ENCODE measurements around the gene HIPK2. TPM values are rescaled to one million over a fixed set of nuclear protein-coding genes. Genes with fewer than 3 reads are reported as not detected.
"Not testable (repeated sequence)": the region's sequence is repeated elsewhere in the genome, so short reads cannot be mapped to it uniquely, and the experiment has no call there.

The HIPK2 gene
- polyA plus RNA-seq, 2 of the 4 experiments (the other 2 are of a cell fraction), result 11.3 to 12.1 TPM

- FAIRE-seq, result no peak
- CTCF ChIA-PET, result interaction anchor here (0.6 to 7.8 kb wide), 12 partner anchors 10 to 385 kb away, joined by 3 to 167 read pairs (median 19); no protein-coding TSS in a partner anchor
Measured at GRCh38 chr7:139617074-139617473, 160.7 kb downstream of the HIPK2 start.

GRCh38 chr7:139614886-139615285, 162.9 kb downstream of the HIPK2 start:
- no peak for FAIRE-seq
- TF ChIP-seq KDM1A (IDR thresholded peaks at IDR 0.05; ENCODE audit: low read depth), result no peak
- no peak for TF ChIP-seq ZC3H11A (IDR thresholded peaks at IDR 0.05)
- no peak for TF ChIP-seq MAZ (IDR thresholded peaks at IDR 0.05; ENCODE audit: borderline replicate concordance, low read depth, low read length)
- no peak for TF ChIP-seq BHLHE40 (IDR thresholded peaks at IDR 0.05; ENCODE audit: low read depth, low read length)
- TF ChIP-seq E2F6 (IDR thresholded peaks at IDR 0.05; ENCODE audit: borderline replicate concordance, low read depth), result no peak
- no peak for TF ChIP-seq ESRRA (IDR thresholded peaks at IDR 0.05; ENCODE audit: borderline replicate concordance, low read length)
- Histone ChIP-seq H3K27ac (no peak overlapping the region), H3K4me3 (no peak overlapping the region), H3K4me2 (no peak overlapping the region), H3K4me1 (peaks cover 7% of the 10 kb centered on the region; the same call in 1 of the 3 replicates), H3K9me3 (no peaks in the 10 kb centered on the region)
- no peak for DNase-seq (ENCODE audit: low read depth in 1 of 2, low spot score in 1 of 2)
- WGBS (ENCODE audit: missing lambda C conversion rate), result 86% methylated on average over 5 of the region's 5 CpGs
- CTCF ChIA-PET, result interaction anchor here (0.6 to 1.2 kb wide), 2 partner anchors 110 to 115 kb away, joined by 3 to 4 read pairs; no protein-coding TSS in a partner anchor
- POLR2A ChIA-PET, result no interaction called here
- no peak for ATAC-seq

More at GRCh38 chr7:139617074-139617473, 160.7 kb downstream of the HIPK2 start:
- Histone ChIP-seq H3K4me1 (peaks cover 7% of the 10 kb centered on the region; the same call in 1 of the 3 replicates), H3K4me3 (no peak overlapping the region), H3K9me3 (no peaks in the 10 kb centered on the region), H3K27ac (no peak overlapping the region), H3K4me2 (no peak overlapping the region)
- WGBS (ENCODE audit: missing lambda C conversion rate), result 85% methylated on average over 1 of the region's 1 CpG
- DNase-seq (ENCODE audit: low read depth in 1 of 2, low spot score in 1 of 2) (no peak), ATAC-seq (no peak)
- TF ChIP-seq MYC (IDR thresholded peaks at IDR 0.05; ENCODE audit: borderline replicate concordance, low read length) (no peak), CHD2 (IDR thresholded peaks at IDR 0.05; ENCODE audit: low read length, partially characterized antibody) (no peak), SREBF2 (IDR thresholded peaks at IDR 0.05) (no peak), MAZ (IDR thresholded peaks at IDR 0.05; ENCODE audit: borderline replicate concordance, low read depth, low read length) (no peak), HOXB5 (CRISPR knock-in tag; IDR thresholded peaks at IDR 0.05) (no peak), POLR2AphosphoS2 (conservative IDR thresholded peaks at IDR 0.05; ENCODE audit: low read length) (no peak), RARB (CRISPR knock-in tag; IDR thresholded peaks at IDR 0.05) (no peak), HOXB13 (CRISPR knock-in tag; IDR thresholded peaks at IDR 0.05; ENCODE audit: low read depth) (no peak), EHMT2 (IDR thresholded peaks at IDR 0.05; ENCODE audit: low read depth) (no peak), ZFP36 (IDR thresholded peaks at IDR 0.05; ENCODE audit: borderline replicate concordance, partially characterized antibody) (no peak), NR3C1 (IDR thresholded peaks at IDR 0.05) (no peak), RFX5 (IDR thresholded peaks at IDR 0.05) (no peak), FOXS1 (CRISPR knock-in tag; IDR thresholded peaks at IDR 0.05) (no peak), POLR2A (IDR thresholded peaks at IDR 0.05; ENCODE audit: low read length) (no peak), JUNB (IDR thresholded peaks at IDR 0.05) (no peak), PHF8 (IDR thresholded peaks at IDR 0.05; ENCODE audit: borderline replicate concordance, low read depth) (no peak), FOSL2 (IDR thresholded peaks at IDR 0.05) (no peak), FOSL2 (CRISPR knock-in tag; IDR thresholded peaks at IDR 0.05) (no peak), HOXA7 (CRISPR knock-in tag; IDR thresholded peaks at IDR 0.05) (no peak)
- TF ChIP-seq, protein P1, sequence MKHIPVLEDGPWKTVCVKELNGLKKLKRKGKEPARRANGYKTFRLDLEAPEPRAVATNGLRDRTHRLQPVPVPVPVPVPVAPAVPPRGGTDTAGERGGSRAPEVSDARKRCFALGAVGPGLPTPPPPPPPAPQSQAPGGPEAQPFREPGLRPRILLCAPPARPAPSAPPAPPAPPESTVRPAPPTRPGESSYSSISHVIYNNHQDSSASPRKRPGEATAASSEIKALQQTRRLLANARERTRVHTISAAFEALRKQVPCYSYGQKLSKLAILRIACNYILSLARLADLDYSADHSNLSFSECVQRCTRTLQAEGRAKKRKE (CRISPR knock-in tag; IDR thresholded peaks at IDR 0.05; ENCODE audit: low read depth), result no peak
- POLR2A ChIA-PET, result no interaction called here

GRCh38 chr7:139613971-139614411, 163.8 kb downstream of the HIPK2 start:
- DNase-seq (ENCODE audit: low read depth in 1 of 2, low spot score in 1 of 2) (no peak), FAIRE-seq (no peak), ATAC-seq (no peak)
- H3K27ac ChIP-seq, result no peak overlapping the region
- no peak overlapping the region for H3K4me3 ChIP-seq
- POLR2A ChIA-PET, result no interaction called here
- TF ChIP-seq, protein P2, sequence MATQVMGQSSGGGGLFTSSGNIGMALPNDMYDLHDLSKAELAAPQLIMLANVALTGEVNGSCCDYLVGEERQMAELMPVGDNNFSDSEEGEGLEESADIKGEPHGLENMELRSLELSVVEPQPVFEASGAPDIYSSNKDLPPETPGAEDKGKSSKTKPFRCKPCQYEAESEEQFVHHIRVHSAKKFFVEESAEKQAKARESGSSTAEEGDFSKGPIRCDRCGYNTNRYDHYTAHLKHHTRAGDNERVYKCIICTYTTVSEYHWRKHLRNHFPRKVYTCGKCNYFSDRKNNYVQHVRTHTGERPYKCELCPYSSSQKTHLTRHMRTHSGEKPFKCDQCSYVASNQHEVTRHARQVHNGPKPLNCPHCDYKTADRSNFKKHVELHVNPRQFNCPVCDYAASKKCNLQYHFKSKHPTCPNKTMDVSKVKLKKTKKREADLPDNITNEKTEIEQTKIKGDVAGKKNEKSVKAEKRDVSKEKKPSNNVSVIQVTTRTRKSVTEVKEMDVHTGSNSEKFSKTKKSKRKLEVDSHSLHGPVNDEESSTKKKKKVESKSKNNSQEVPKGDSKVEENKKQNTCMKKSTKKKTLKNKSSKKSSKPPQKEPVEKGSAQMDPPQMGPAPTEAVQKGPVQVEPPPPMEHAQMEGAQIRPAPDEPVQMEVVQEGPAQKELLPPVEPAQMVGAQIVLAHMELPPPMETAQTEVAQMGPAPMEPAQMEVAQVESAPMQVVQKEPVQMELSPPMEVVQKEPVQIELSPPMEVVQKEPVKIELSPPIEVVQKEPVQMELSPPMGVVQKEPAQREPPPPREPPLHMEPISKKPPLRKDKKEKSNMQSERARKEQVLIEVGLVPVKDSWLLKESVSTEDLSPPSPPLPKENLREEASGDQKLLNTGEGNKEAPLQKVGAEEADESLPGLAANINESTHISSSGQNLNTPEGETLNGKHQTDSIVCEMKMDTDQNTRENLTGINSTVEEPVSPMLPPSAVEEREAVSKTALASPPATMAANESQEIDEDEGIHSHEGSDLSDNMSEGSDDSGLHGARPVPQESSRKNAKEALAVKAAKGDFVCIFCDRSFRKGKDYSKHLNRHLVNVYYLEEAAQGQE (IDR thresholded peaks at IDR 0.05), result no peak
- no peak for TF ChIP-seq SMC3 (IDR thresholded peaks at IDR 0.05)
- CTCF ChIA-PET, result interaction anchor here (0.5 to 1.8 kb wide), 6 partner anchors 11 to 389 kb away, joined by 3 to 7 read pairs (median 3); no protein-coding TSS in a partner anchor
- H3K4me2 ChIP-seq, result no peak overlapping the region
- H3K4me1 ChIP-seq, result peaks cover 1% of the 10 kb centered on the region; the same call in 1 of the 3 replicates
- no peaks in the 10 kb centered on the region for H3K9me3 ChIP-seq
- WGBS (ENCODE audit: missing lambda C conversion rate), result 93% methylated on average over 10 of the region's 10 CpGs

DNA sequence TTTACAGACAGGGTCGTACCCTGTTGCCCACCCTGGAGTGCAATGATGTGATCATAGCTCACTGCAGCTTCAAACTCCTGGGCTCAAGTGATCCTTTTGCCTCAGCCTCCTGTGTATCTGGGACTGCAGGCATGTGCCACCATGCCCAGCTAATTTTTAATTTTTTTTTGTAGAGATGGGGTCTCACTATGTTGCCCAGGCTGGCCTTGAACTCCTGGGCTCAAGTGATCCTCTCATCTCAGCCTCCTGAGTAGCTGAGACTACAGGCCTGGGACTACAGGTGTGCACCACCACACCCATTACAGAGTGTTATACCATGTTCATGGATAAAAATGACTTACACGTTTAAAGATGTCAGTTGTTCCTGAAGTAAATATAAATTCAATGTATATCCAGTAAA, 166.2 kb downstream of the HIPK2 start:
- CTCF ChIA-PET, result interaction anchor here (0.5 to 1.6 kb wide), 6 partner anchors 9 to 391 kb away, joined by 3 to 4 read pairs (median 3); no protein-coding TSS in a partner anchor
- H3K4me2 ChIP-seq; POLR2A ChIA-PET; H3K9me3 ChIP-seq; DNase-seq (ENCODE audit: low read depth in 1 of 2, low spot score in 1 of 2); H3K4me1 ChIP-seq; H3K27ac ChIP-seq; ATAC-seq; FAIRE-seq; H3K4me3 ChIP-seq: not testable (repeated sequence)
- WGBS (ENCODE audit: missing lambda C conversion rate), result 88% methylated on average over 2 of the region's 2 CpGs

All from A549 (cell line).